VCaP (cell line): ENCODE measurements around the gene TBC1D4.

Experiments
- H3K27ac ChIP-seq: fragments of 450-650 bp; 2 replicates; pipeline ENCODE4 v1.5.1; 2017
- TF ChIP-seq, protein P1 (sequence below): fragments of 450-650 bp; conservative IDR thresholded peaks from 2 replicates; pipeline ENCODE4 v1.5.1; 2017; ENCODE audit warnings: mild to moderate bottlenecking, moderate library complexity

The TBC1D4 gene

DNA sequence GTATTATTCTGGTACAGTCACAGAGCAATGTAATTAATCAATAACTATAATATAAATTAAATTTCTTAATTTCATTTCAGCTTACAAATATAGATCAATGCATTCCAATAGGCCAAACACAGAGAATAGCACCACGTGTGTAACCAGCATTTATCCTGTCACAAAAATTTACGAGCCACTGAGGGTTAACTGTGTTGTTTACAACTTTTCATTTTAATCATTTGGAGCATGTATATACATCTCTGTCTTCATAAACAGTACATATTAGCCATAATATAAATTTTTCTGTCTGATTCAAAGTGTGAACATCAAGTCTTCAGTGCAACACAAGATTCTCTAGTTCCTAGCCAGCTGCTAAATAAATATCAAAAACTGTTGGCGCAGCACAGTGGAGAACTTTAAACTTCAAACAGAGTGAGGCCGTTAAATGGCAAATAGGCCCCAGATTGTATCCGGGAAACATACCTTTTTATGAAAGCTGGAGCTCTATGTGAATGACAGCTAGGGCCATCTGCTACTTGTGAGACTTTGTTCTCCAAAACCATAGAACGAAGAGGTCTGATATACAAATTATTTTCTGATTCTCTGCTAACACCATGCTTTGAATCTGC is 105.1 kb downstream of the TBC1D4 start:
- TF ChIP-seq, protein P1, sequence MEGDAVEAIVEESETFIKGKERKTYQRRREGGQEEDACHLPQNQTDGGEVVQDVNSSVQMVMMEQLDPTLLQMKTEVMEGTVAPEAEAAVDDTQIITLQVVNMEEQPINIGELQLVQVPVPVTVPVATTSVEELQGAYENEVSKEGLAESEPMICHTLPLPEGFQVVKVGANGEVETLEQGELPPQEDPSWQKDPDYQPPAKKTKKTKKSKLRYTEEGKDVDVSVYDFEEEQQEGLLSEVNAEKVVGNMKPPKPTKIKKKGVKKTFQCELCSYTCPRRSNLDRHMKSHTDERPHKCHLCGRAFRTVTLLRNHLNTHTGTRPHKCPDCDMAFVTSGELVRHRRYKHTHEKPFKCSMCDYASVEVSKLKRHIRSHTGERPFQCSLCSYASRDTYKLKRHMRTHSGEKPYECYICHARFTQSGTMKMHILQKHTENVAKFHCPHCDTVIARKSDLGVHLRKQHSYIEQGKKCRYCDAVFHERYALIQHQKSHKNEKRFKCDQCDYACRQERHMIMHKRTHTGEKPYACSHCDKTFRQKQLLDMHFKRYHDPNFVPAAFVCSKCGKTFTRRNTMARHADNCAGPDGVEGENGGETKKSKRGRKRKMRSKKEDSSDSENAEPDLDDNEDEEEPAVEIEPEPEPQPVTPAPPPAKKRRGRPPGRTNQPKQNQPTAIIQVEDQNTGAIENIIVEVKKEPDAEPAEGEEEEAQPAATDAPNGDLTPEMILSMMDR = no peak

DNA sequence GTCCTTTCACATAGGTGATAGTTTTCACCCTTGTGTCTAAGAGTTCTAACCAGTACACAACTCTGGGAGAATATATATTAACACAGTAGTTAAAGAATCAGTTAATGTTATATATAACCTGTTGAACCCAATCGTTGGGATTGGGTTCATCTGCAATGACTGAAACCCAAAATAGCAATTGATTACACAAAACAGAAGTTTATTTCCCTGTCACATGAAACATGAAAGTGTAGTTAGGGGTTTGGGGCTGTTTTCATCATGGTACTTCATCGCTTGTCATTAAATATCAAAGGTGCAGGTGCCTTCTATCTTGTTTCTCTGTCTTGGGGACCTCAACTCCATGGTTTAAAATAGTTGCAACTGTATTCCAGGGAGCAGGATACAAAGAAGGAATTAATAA is 106.6 kb downstream of the TBC1D4 start:
- H3K27ac ChIP-seq = no peak overlapping the region

More for the DNA sequence above, 105.1 kb downstream of the TBC1D4 start:
- no peak overlapping the region for H3K27ac ChIP-seq

GRCh38 chr13:75373988-75374387 is 108.0 kb downstream of the TBC1D4 start:
- TF ChIP-seq, protein P1 = no peak
- H3K27ac ChIP-seq = no peak overlapping the region

More for the DNA sequence above, 106.6 kb downstream of the TBC1D4 start:
- TF ChIP-seq, protein P1 = no peak

GRCh38 chr13:75372923-75373841 is 108.8 kb downstream of the TBC1D4 start:
- H3K27ac ChIP-seq = no peak overlapping the region
- TF ChIP-seq, protein P1 = no peak

DNA sequence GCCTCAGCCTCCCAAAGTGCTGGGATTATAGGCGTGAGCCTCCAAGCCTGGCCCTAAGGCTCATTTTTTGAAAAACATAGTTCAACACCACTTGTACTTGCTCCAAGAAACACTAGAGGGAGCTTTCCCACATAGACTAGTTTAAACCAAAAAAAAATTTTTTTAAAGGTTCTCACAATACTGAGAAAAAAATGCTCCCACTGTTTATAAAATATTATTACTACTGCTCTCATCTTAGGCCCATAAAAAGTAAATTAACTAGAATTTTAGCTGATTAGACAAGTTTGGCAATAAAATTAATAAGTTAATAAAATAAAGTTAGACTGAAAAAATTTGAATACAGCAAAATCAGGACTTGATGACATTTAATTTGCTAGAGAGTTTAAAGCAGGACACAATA is 109.5 kb downstream of the TBC1D4 start:
- TF ChIP-seq, protein P1 = peak; percentile 83
- H3K27ac ChIP-seq = no peak overlapping the region

GRCh38 chr13:75371203-75371602 is 110.8 kb downstream of the TBC1D4 start:
- TF ChIP-seq, protein P1 = no peak

GRCh38 chr13:75370774-75371173 is 111.2 kb downstream of the TBC1D4 start:
- TF ChIP-seq, protein P1 = no peak
- no peak overlapping the region for H3K27ac ChIP-seq

More at GRCh38 chr13:75371203-75371602, 110.8 kb downstream of the TBC1D4 start:
- H3K27ac ChIP-seq = no peak overlapping the region
